AG04449 (cell line): ENCODE results near the gene FARS2.

ENCODE experiments used
- CTCF ChIA-PET: fragments of 350-600 bp; formaldehyde crosslinking; extraction: SDS; loops from one replicate; lab custom pipeline; 2021; ENCODE audit warnings: antibody characterized with exemption; lab: Yijun Ruan, JAX
- POLR2A ChIA-PET: fragments of 400-600, 350-600 bp; formaldehyde crosslinking; extraction: SDS; loops from one replicate; lab custom pipeline; 2020; ENCODE audit warnings: antibody characterized with exemption, inconsistent platforms; lab: Yijun Ruan, JAX
- DNase-seq: peaks from one replicate; pipeline ENCODE4 v3.0.0-alpha.2; 2010; ENCODE audit warnings: low read depth, low spot score
- H3K4me3 ChIP-seq: 2 replicates; pipeline ENCODE4 v1.5.1; 2011; ENCODE audit warnings: low read depth, mild to moderate bottlenecking, control low read depth, low read length
- CTCF ChIP-seq: IDR thresholded peaks from one replicate; pipeline ENCODE4 v1.5.1; 2011; ENCODE audit warnings: mild to moderate bottlenecking, moderate library complexity, low read length, control low read depth, inconsistent platforms; ENCODE audit not compliant: insufficient read depth; ENCODE audit errors: missing control alignments

FARS2 gene

GRCh38 chr6:5737460-5737859, 476.1 kb downstream of the FARS2 start:
- CTCF ChIA-PET, result interaction anchor here (1.5 kb wide), 1 partner anchor 266 kb away, joined by 4 read pairs; no protein-coding TSS in a partner anchor
- no peak overlapping the region for H3K4me3 ChIP-seq
- no peak for DNase-seq
- POLR2A ChIA-PET, result no interaction called here
- no peak for TF ChIP-seq CTCF

- no peak for TF ChIP-seq CTCF
- ChIA-PET CTCF (no interaction called here), POLR2A (no interaction called here)
- H3K4me3 ChIP-seq, result no peak overlapping the region
- no peak for DNase-seq
Observed at GRCh38 chr6:5738211-5738610, 476.9 kb downstream of the FARS2 start.

- ChIA-PET CTCF (interaction anchor here (1.1 to 3.0 kb wide), 4 partner anchors 8 to 324 kb away, joined by 3 to 13 read pairs (median 4); no protein-coding TSS in a partner anchor), POLR2A (interaction anchor here (0.6 kb wide), 1 partner anchor 632 kb away, joined by 5 read pairs; no protein-coding TSS in a partner anchor)
- no peak for TF ChIP-seq CTCF
- no peak for DNase-seq
- no peak overlapping the region for H3K4me3 ChIP-seq
Observed at GRCh38 chr6:5744497-5744896, 483.2 kb downstream of the FARS2 start.

GRCh38 chr6:5745081-5745480, 483.8 kb downstream of the FARS2 start:
- DNase-seq, result no peak
- ChIA-PET CTCF (interaction anchor here (1.1 to 3.0 kb wide), 3 partner anchors 9 to 325 kb away, joined by 3 to 13 read pairs (median 3); no protein-coding TSS in a partner anchor), POLR2A (no interaction called here)
- H3K4me3 ChIP-seq, result no peak overlapping the region
- no peak for TF ChIP-seq CTCF

- ChIA-PET POLR2A (no interaction called here), CTCF (interaction anchor here (1.0 to 1.2 kb wide), 2 partner anchors 13 to 249 kb away, joined by 3 read pairs; no protein-coding TSS in a partner anchor)
- H3K4me3 ChIP-seq, result no peak overlapping the region
- TF ChIP-seq CTCF, result peak; percentile 53
- DNase-seq, result no peak
Observed at GRCh38 chr6:5746053-5746758, 484.9 kb downstream of the FARS2 start.

- POLR2A ChIA-PET, result no interaction called here
- no peak for DNase-seq
- H3K4me3 ChIP-seq, result no peak overlapping the region
- CTCF ChIA-PET, result interaction anchor here (1.0 to 1.2 kb wide), 2 partner anchors 12 to 248 kb away, joined by 3 read pairs; no protein-coding TSS in a partner anchor
- TF ChIP-seq CTCF, result no peak
Observed at GRCh38 chr6:5746759-5747130, 485.4 kb downstream of the FARS2 start.
